Fibroblast of lung (primary cell): ENCODE data around the gene NR3C2.

ENCODE experiments used
- CTCF ChIP-seq, 2 donors: IDR thresholded peaks in 1 of 2; conservative IDR thresholded peaks in 1 of 2; 1 replicate in 1 of 2; 2 replicates in 1 of 2; pipeline ENCODE4 v1.5.1; 2011 to 2012; ENCODE audit warnings: low read length in 2 of 2, control low read depth in 1 of 2, inconsistent platforms in 1 of 2, low read depth in 1 of 2, mild to moderate bottlenecking in 1 of 2
- EZH2 ChIP-seq: IDR thresholded peaks from 2 replicates; pipeline ENCODE4 v1.5.1; 2012; ENCODE audit warnings: low read length, control low read depth, mild to moderate bottlenecking; ENCODE audit errors: missing control alignments

DNA sequence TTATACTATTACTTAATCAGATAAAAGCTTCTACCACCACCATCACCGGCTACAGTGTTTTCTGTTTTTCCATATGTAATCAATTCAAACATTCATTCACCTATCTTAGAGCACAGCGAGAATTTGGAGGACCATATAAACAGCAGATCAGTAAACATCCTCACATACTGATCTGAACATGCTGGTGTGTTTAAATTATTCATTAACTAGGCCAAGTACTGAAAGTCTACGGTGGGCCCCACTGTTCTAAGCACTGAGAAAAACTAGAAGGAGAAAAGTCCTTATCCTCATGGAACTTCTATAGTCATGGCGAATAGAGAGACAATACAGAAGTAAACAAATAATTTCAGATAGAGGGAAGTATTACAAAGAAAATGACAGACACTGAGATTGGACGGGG is 176.6 kb downstream of the NR3C2 start:
- TF ChIP-seq CTCF (conservative IDR thresholded peaks at IDR 0.05 in 1 of 2, IDR thresholded peaks at IDR 0.05 in 1 of 2; ENCODE audit: low read depth in 1 of 2, low read length in 2 of 2) (no peak), EZH2 (no peak)
